GM18858 (cell line): ENCODE data around the gene PLCH2.

Experiments
- ATAC-seq: cut with Tn5 transposase; IDR thresholded peaks from one replicate; pipeline ENCODE4 v1.9.1; 2021; ENCODE audit not compliant: unreplicated experiment

PLCH2 gene

GRCh38 chr1:2510366-2511155 lies 34.5 kb downstream of the PLCH2 start:
- ATAC-seq = no peak

DNA sequence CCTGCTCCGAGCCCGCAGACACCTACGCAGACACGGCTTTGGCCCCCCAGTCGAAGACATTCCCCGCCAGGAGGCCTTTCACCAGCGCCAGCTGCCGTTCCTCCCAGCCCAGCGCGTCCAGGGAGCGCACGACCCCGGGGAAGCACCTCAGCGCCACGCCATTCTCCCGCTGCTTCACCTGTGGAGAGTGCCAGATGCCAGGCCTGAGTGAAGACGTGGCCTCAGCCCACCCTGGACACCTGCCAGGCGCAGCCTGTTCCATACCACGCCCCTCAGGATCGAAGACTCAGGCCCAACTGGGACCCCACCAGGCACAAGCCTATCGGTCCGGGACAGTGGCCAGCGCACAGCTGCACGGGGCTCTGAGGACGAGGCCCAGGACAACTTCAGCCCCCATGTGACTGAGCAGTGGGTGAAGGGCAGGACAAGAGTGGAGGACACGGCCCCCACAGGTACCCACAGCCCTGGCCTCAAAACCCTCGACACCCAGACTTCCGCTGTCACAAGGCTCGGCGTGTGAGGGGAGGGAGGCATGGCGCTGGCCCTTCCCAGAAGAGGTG lies 36.9 kb downstream of the PLCH2 start:
- ATAC-seq = no peak

DNA sequence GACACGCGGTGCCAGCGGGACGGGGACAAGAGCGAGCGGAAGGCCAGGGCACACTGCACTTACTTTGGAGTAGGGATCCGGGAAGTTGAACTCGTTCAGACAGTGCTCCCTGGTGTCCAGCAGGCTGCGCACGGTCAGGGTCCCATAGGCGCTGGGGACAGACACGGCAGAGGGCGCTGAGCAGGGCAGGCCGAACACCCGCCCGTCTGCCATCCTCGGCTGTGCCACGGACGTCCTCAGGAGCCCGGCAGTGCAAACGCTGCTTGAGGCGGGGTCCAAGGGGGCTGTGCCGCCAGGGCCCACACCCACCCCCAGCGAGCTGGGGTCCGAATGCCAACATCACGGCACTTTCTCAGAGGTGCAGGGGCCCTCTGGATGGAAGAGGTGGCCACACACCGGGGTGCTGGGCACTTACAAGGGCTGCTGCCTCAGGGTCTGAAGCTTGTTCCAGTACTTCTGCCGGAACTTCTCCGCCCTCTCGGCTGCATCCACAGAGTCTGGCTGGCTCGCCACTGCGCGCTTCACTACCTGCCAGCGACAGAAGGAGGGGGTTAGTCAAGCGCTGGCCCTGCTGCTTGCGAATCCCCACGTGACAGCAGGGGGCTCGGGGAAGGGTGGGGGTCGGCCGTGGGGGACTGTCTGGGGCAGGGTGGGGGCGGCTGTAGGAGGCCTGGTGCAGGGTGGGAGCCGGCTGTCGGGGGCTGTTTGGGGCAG lies 38.0 kb downstream of the PLCH2 start:
- no peak for ATAC-seq

DNA sequence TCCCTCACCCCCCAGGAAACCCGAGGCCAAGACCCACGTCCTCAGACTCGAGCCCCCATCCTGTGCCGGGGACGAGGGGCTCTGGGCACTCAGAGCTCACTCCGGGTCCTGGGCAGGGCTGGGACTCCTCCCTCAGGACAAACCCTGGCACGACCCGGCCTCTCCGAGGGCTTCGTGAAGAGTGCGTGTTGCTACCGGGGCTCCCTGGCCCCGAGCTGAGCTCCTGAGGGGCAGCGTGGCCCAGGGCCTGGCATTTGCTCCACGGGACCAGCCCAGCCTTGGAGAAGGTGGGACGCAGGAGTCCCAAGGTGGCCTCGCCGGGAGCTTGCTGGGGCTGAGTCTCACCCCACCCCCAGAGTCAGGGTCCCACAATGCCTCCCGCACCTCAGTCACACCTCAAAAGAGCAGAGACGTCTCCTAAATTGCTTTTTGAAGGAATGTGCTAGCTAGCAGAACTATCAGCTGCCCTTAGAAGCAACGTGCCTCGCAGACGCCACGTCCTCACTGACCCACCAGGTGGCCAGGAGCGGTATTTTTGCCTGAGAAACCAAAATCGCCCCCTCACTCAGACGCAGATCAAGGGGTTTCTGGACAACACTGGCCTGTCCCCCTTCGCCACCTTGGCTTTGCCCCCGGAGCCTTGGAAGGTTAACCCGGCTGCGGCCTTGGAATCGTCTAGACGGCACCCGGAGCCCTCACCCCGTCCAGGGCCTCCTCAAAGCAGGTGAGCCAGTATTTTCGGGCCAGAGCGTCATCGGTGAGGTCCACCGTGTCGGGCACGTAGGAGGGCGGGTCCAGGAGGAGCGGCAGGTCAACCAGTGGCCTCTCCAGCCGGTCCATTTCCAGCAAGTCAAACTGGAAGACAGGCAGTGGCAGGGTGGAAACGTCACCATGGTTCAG lies 39.0 kb downstream of the PLCH2 start:
- no peak for ATAC-seq

- no peak for ATAC-seq
Observed at GRCh38 chr1:2515763-2516080, 39.6 kb downstream of the PLCH2 start.

DNA sequence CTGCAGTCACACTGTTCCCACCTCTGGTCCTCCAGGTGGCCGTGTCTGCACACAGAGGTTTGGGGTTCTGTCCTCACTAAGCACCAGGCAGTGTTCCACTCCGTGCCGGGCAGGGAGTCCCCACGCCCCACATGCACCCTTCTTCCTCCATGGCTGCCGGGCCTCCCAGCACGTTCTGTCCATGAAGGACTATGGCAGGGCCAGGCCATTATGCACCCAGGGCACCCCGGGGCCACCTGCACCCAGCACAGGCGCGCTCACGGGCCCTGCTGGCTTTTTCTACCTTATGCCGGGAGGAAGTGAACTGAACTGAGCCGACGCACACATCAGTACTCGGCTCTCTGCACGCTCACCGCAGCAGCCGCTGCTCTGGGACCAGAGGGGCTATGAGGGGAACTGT lies 40.0 kb downstream of the PLCH2 start:
- ATAC-seq = no peak

- no peak for ATAC-seq
Observed at GRCh38 chr1:2516946-2517345, 40.9 kb downstream of the PLCH2 start.

GRCh38 chr1:2517966-2518365 lies 41.9 kb downstream of the PLCH2 start:
- ATAC-seq = no peak

- no peak for ATAC-seq
Observed at GRCh38 chr1:2518528-2518927, 42.4 kb downstream of the PLCH2 start.

GRCh38 chr1:2519029-2519685 lies 43.1 kb downstream of the PLCH2 start:
- ATAC-seq = no peak

DNA sequence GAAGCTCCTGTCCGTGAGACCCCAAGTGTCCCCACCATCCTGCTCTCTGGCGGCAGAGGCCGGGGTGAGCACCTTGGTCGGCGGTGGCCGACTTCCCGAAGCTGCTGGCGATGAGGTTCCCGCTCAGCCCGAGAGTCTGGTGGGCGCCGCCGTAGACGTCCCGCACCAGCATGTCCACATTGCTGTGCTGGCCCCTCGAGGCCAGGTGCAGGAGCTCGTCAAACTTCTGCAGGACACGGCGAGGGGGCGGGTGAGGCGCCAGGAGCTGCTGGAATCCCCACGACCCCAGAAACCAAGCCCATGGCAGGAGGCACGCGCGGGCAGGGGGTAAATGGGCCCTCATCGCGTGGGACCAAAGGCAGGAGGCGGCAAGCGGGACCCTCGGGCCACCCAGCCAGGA lies 43.6 kb downstream of the PLCH2 start:
- no peak for ATAC-seq

GRCh38 chr1:2520206-2520605 lies 44.1 kb downstream of the PLCH2 start:
- ATAC-seq = no peak

- no peak for ATAC-seq
Observed at GRCh38 chr1:2520806-2521205, 44.7 kb downstream of the PLCH2 start.

DNA sequence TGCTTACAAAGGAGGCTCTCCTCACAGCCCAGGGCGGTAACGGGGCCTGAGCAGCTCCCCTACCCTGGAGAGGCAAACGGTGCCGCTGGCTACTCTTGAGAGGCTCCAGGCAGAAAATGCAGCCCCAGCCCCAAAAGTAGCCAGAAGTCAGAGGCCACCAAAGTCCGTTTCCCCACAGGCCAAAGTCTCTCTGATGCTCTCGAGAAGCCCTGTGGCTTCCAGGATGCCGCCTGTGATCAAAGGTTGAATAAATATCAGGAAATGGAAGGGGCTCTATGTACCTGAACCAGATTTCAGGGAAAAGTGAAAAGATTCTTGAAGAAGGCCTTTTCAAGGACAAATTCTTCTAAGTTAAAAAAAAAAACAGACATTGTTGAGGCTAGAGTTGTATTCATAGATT lies 46.1 kb downstream of the PLCH2 start:
- ATAC-seq = no peak

GRCh38 chr1:2523191-2523890 lies 47.3 kb downstream of the PLCH2 start:
- no peak for ATAC-seq

GRCh38 chr1:2523891-2524609 lies 48.0 kb downstream of the PLCH2 start:
- no peak for ATAC-seq

DNA sequence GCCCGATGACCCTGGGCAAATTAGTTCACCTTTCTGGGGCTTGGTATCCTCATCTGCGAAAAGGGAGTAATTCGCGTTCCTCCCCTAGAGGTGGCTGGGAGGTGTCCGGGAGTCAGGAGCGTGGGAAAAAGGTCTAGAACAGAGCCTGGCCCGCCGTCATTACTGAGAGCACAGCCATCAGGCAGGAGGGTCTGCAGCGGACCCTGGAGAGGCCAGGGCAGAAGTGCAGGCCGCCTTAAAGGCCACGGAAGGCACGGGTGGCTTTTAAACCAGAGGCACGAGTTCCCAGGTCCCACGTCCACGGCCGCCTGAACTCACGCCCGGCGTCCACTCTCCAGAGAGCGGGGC lies 49.5 kb downstream of the PLCH2 start:
- ATAC-seq = no peak

GRCh38 chr1:2525920-2526823 lies 50.1 kb downstream of the PLCH2 start, which contains the start of gene PANK4:
Gene PANK4 (minus strand): TSS chr1:2526596. CDS start chr1:2526587, 9 bp downstream.
- ATAC-seq = peak; percentile 78
